Cardiac ventricle fibroblast (primary cell): ENCODE data around the gene RAB25. TPM values are rescaled to one million over a fixed set of nuclear protein-coding genes. Genes with fewer than 3 reads are reported as not detected.

ENCODE experiments used
- total RNA-seq: library from RNA; depleted of rRNA; stranded (reverse); fragments of >200 nt; gene quantifications from 2 replicates; pipeline ENCODE4 v1.2.3, GENCODE V29; 2015

Gene RAB25
- total RNA-seq = not detected in 2 replicates

GRCh38 chr1:156060937-156061636 lies at the start of gene RAB25:
Gene RAB25, plus strand, starts transcription at chr1:156061160. Its CDS starts 241 bp downstream, at chr1:156061401.

DNA sequence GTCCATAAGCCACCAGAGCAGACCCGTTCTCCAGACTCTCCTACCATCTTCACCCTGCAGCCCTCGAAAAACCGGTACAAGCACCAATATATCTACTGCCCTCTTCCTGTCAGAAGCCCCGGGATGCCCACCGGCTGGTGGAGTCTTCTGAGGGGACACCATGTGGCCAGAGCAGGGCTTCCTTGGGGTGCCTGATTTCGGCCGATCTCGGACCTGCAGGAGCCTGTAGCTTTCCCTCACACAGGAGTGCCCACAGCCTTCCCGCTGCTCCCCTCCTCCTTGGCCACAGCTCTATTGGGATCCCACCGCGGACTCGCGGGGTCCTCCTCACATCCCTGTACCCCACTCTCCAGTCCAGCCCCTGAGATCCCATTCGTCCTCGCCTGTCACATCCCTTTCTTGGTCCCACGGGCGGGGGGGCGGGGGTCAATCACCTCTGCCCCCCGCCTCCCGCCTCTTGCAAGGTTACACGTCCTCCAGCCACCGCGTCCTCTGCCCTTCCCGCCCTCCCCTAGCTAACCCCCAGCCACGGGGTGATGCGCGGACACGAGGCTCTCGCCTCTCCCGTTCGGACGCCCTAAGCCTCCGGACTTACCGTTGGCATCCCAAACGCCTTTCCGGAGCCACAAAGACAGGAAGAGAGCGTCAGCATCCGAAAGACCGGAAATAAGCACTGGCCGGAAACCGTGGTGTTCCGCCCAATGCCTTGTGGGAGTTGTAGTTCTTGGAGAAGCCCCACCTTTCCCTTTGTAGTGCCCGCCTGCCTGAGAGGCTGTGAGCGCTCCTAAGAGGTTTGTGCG lies 40.5 kb upstream of the RAB25 start, which contains the start of gene SSR2:
Gene SSR2, minus strand, starts transcription at position 659 of the 800 bp plus-strand sequence. CDS start 784 bp downstream, outside the sequence.

DNA sequence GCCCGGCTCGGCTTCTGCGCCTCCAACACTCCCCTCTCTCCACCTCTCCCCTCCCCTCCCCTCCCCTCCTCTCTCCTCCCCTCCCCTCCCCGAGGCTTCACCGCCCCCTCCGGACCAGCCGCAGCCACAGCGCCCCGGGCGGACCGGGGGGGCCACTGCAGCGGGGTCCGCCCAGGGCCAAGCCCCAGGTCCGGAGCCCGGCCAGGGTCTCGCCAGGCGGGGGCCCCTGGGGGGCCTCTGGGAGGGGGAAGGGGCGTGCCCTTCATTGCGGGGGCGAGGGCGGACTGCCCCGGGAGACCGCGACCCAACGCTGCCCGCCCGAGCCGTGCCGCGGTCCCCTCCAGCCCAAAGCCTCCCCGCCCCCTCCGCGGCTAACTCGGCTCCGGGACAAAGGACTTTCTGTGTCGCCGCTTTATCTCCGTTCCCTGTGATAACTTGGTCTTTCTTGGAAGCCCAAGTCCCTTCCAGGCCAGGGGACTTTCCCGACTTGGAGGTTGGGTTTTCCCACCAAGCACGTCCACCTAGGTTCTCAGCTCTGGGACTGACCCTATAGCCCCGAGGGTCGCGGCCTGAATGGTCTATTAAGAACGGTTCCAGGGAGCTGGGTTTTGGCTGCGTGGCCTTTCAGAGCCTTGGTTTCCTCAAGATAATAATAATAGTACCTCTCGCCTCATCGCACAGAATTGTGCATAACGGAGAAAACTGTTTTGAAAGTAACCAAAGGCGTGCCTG lies 7.0 kb upstream of the RAB25 start, which contains the start of gene UBQLN4:
Gene UBQLN4, minus strand, starts transcription at position 31 of the 732 bp plus-strand sequence. CDS start 97 bp downstream, outside the sequence.

DNA sequence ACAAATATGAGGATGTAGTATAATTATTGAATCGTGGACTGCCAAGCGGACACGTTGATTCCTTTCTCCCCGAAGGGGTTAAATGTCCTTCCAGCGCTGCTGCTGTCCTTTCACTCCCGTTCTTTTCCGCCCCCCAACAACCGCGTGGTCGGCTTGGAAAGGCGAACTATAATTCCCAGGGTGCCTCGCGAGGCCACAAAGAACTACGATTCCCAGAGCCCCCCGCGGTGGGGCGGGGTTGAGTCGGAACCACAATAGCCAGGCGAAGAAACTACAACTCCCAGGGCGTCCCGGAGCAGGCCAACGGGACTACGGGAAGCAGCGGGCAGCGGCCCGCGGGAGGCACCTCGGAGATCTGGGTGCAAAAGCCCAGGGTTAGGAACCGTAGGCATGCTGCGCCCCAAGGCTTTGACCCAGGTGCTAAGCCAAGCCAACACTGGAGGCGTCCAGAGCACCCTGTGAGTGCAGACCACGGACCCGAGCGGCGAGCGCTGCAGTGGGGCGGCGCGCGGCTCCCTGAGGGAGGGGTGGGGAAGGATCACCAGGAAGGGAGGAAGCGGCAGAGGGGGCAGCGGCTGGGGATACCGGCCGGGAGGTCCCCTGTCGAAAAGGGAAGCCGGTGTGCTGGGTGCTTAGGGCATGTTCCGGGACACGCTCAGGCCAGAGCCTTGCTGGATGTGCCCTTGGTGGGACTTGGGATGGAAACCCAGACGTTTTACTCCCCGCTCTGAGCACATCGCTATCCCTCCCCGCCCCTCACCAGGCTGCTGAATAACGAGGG lies 6.3 kb upstream of the RAB25 start, which contains the start of gene LAMTOR2:
Gene LAMTOR2, plus strand, starts transcription at position 283 of the 781 bp plus-strand sequence. Its CDS starts 108 bp downstream, at position 391.

DNA sequence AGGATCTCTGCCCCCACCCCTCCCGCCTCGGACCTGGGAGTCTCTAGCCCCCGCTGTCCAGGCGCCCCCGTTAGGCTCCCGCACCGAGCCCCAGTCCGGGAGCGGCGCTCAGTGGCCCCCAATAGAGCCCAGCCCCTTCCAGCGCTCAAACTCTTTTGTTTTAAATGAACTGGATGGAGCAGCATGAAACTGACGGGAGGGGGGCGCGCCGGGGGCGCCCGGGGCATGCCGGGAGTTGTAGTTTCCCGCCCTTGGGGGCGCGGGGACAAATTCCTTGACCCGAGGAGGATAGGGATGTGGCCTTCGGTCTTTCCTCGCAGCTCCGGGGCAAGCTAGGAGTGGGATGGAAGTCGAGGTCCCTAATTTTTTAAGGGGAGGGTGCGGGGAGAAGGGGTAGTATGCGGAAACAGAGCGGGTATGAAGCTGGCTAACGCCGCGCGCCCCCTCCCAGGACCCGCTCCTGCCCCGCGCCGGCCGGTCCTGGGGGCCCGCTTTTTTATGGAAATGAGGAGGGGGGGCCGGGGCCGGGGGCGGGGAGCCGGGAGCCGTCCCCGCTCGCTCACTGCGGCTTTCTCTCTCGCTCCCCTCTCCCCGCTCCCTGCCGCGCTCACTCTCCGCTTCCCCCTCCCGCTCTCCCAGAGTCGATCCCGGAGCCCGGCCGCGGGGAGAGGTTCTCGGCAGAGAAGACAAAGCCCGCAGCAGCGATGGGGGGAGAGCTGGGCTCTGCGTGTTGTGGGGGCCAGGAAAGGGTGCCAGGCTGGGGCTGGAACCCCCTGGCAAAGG lies 21.5 kb downstream of the RAB25 start, which contains the start of gene MEX3A:
Gene MEX3A, minus strand, starts transcription at position 157 of the 783 bp plus-strand sequence. CDS start 467 bp downstream, outside the sequence.

DNA sequence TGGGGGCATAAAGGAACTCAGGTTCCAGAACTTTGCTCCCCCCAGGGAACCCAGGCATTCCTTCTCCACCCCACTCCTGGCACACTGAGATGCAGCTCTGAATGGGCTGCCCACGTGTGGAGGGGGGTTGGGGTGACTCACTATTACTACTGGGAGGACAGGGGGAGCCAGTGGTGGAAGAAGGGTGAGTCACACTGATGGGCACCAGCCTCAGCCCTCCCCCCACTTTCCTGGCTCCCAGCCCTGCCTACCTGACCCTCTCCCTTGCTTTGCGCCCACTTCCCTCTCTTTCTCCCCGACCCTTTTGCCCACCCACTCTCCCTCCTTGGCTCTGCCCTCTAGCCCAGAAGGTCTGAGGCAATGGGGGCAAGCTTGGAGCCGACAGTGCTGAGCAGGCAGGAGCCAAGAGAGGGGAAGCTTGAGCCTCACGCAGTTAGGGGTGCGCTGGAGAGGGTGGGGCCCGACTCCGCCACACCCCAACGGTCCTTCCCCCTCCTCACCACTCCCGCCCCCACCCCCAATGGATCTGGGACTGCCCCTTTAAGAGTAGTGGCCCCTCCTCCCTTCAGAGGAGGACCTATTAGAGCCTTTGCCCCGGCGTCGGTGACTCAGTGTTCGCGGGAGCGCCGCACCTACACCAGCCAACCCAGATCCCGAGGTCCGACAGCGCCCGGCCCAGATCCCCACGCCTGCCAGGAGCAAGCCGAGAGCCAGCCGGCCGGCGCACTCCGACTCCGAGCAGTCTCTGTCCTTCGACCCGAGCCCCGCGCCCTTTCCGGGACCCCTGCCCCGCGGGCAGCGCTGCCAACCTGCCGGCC lies 53.4 kb downstream of the RAB25 start, which contains the start of gene LMNA:
Gene LMNA, plus strand, starts transcription at position 611 of the 818 bp plus-strand sequence. CDS start 208 bp downstream, outside the sequence.

Other genes with a start within 250 kb of the RAB25 start
- gene GON4L, start 203.9 kb upstream of the RAB25 start, total RNA-seq = 11.8 and 16.4 TPM in 2 replicates
- gene SYT11, start 201.6 kb upstream of the RAB25 start, total RNA-seq = 5.1 and 5.7 TPM in 2 replicates
- gene RIT1, start 149.8 kb upstream of the RAB25 start, total RNA-seq = 10.4 and 18.4 TPM in 2 replicates
- gene KHDC4, start 126.7 kb upstream of the RAB25 start, total RNA-seq = 17.2 and 24.5 TPM in 2 replicates
- not detected in 2 replicates for gene RXFP4, start 119.5 kb upstream of the RAB25 start, total RNA-seq
- gene ARHGEF2, start 82.6 kb upstream of the RAB25 start, total RNA-seq = 46.4 and 51.5 TPM in 2 replicates
- gene SSR2, start 40.2 kb upstream of the RAB25 start, total RNA-seq = 460 and 537 TPM in 2 replicates
- gene UBQLN4, start 7.4 kb upstream of the RAB25 start, total RNA-seq = 9.1 and 13.3 TPM in 2 replicates
- gene LAMTOR2, start 6.4 kb upstream of the RAB25 start, total RNA-seq = 69.9 and 81.7 TPM in 2 replicates
- gene MEX3A, start 21.3 kb downstream of the RAB25 start, total RNA-seq = 0.62 and 3.9 TPM in 2 replicates
- 816 and 907 TPM in 2 replicates for gene LMNA, start 53.6 kb downstream of the RAB25 start, total RNA-seq
- 1.8 TPM in 1 of 2 replicates, not detected in the other for gene SEMA4A, start 92.4 kb downstream of the RAB25 start, total RNA-seq
- 12.4 and 13.0 TPM in 2 replicates for gene SLC25A44, start 132.9 kb downstream of the RAB25 start, total RNA-seq
- 28.0 and 38.6 TPM in 2 replicates for gene PMF1, start 151.8 kb downstream of the RAB25 start, total RNA-seq
- gene BGLAP, start 181.0 kb downstream of the RAB25 start, total RNA-seq = 0.59 TPM in 1 of 2 replicates, not detected in the other
- 0.37 TPM in 1 of 2 replicates, not detected in the other for gene PAQR6, start 186.9 kb downstream of the RAB25 start, total RNA-seq
- gene SMG5, start 221.7 kb downstream of the RAB25 start, total RNA-seq = 24.6 TPM in 2 replicates
- 1.1 and 2.1 TPM in 2 replicates for gene TMEM79, start 223.2 kb downstream of the RAB25 start, total RNA-seq
- 87.1 and 87.4 TPM in 2 replicates for gene GLMP, start 234.5 kb downstream of the RAB25 start, total RNA-seq
- gene VHLL, start 238.1 kb downstream of the RAB25 start, total RNA-seq = not detected in 2 replicates